Loucy (cell line): Measurements from ENCODE around the gene RALB.

Experiments used
- EZH2phosphoT487 ChIP-seq: fragments of 200-600 bp; IDR thresholded peaks from 2 replicates; pipeline ENCODE4 v1.6.1; 2018; ENCODE audit warnings: antibody characterized with exemption, mild to moderate bottlenecking, moderate library complexity, borderline replicate concordance
- TF ChIP-seq, protein P1 (sequence below): fragments of 200-600 bp; sonication (generic); conservative IDR thresholded peaks from 2 replicates; pipeline ENCODE4 v1.5.1; 2014; ENCODE audit warnings: mild to moderate bottlenecking, antibody characterized with exemption, low read length

- TF ChIP-seq, protein P1, sequence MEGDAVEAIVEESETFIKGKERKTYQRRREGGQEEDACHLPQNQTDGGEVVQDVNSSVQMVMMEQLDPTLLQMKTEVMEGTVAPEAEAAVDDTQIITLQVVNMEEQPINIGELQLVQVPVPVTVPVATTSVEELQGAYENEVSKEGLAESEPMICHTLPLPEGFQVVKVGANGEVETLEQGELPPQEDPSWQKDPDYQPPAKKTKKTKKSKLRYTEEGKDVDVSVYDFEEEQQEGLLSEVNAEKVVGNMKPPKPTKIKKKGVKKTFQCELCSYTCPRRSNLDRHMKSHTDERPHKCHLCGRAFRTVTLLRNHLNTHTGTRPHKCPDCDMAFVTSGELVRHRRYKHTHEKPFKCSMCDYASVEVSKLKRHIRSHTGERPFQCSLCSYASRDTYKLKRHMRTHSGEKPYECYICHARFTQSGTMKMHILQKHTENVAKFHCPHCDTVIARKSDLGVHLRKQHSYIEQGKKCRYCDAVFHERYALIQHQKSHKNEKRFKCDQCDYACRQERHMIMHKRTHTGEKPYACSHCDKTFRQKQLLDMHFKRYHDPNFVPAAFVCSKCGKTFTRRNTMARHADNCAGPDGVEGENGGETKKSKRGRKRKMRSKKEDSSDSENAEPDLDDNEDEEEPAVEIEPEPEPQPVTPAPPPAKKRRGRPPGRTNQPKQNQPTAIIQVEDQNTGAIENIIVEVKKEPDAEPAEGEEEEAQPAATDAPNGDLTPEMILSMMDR = no peak
- TF ChIP-seq EZH2phosphoT487 = no peak
Measured at GRCh38 chr2:120261387-120262006, 8.8 kb downstream of the RALB start.
